Measurements from ENCODE around the gene G6PD. TPM values are rescaled to one million over a fixed set of nuclear protein-coding genes. Genes with fewer than 3 reads are reported as not detected.

Gene G6PD
- 22.3 and 26.2 TPM in 2 replicates for total RNA-seq (2013; cell fraction: nucleolus; rRNA removed)
- total RNA-seq (2014; rRNA removed) (26.9 and 35.5 TPM in 2 replicates), total RNA-seq (2014; rRNA removed; fragmentation: Illumina TruSeq; extraction: Trizol) (17.2 and 19.5 TPM in 2 replicates), total RNA-seq (2021) (62.5 and 63.4 TPM in 2 replicates), polyA plus RNA-seq (2011; rRNA removed) (4.5 and 11.5 TPM in 2 replicates), polyA plus RNA-seq (2014; fragmentation: Illumina TruSeq; extraction: Trizol) (22.3 and 48.4 TPM in 2 replicates), polyA plus RNA-seq (2014; fragmentation: Nextera tagmentation; extraction: Ambion mirVana) (1 to 10 TPM; 1.6 to 3.8 TPM), polyA plus RNA-seq (2014; rRNA removed) (38.8 and 47.3 TPM in 2 replicates), polyA plus RNA-seq (2016; fragmentation: Nextera tagmentation; extraction: Ambion mirVana) (10 to 100 TPM; 26.2 to 30.7 TPM), polyA minus RNA-seq (2011; rRNA and poly(A)+ RNA removed) (13.8 and 25.2 TPM in 2 replicates), Bru-seq, nascent RNA (percentile 58 among the genes with signal in this experiment), BruChase-seq, experiment 1, labeled RNA remaining after a 6-hour chase (percentile 55 among the genes with signal in this experiment), BruChase-seq, experiment 2, labeled RNA remaining after a 2-hour chase (percentile 49 among the genes with signal in this experiment)
- polyA plus RNA-seq (2011; ENCODE audit: low read depth), result 13.1 TPM
- 17.2 and 18.2 TPM in 2 replicates for polyA plus RNA-seq (2011; cell fraction: cytosol; rRNA removed)
- 79.1 and 100 TPM in 2 replicates for polyA plus RNA-seq (2011; cell fraction: nucleus; rRNA removed)
- 28.0 and 30.0 TPM in 2 replicates for polyA plus RNA-seq (2012)
- 14.3 and 17.6 TPM in 2 replicates for polyA minus RNA-seq (2011; cell fraction: cytosol; rRNA and poly(A)+ RNA removed)
- 22.8 and 50.5 TPM in 2 replicates for polyA minus RNA-seq (2011; cell fraction: nucleus; rRNA and poly(A)+ RNA removed)
- long read RNA-seq, experiment 1, partial matches to known transcripts, result 1 of 10 reads
- long read RNA-seq, experiment 1, other reads (novel, unspliced or antisense), result 3 of 10 reads
- long read RNA-seq, experiment 2, partial matches to known transcripts, result 0 of 1 reads
- long read RNA-seq, experiment 2, other reads (novel, unspliced or antisense), result 1 of 1 reads

GRCh38 chrX:154546354-154547244 lies at the start of gene G6PD:
G6PD (minus strand) TSS chrX:154546846; CDS start chrX:154546155, 691 bp downstream.
- ChIA-PET POLR2A (interaction anchor here (0.6 kb wide), 1 partner anchor 485 kb away, joined by 3 read pairs; no protein-coding TSS in a partner anchor), RAD21 (ENCODE audit: unreplicated experiment) (interaction anchor here (0.6 kb wide), 1 partner anchor 10 kb away, joined by 4 read pairs; no protein-coding TSS in a partner anchor), CTCF (no interaction called here), SMC1A (ENCODE audit: uncharacterized antibody, unreplicated experiment) (no interaction called here)
- intact Hi-C loops (cut with micrococcal nuclease; ENCODE audit: unreplicated experiment), result no loop called here
- in situ Hi-C loops (cut with MboI), result loop anchor here (10.0 to 25.0 kb wide), 2 partner anchors 288 to 409 kb away; partner anchors contain the start of genes OPN1LW and SMIM9
- peak within 1 kb of the TSS; percentile 86 for H3K4me2 ChIP-seq (ENCODE audit: control insufficient read depth, insufficient read depth)
- WGBS (ENCODE audit: insufficient coverage, insufficient replicate concordance, low lambda C conversion rate, missing lambda C conversion rate), result 42% methylated on average over 57 of the region's 92 CpGs
- H2AFZ ChIP-seq (ENCODE audit: control insufficient read depth, low read depth, low read length), result peak within 1 kb of the TSS; percentile 80
- H3K27ac ChIP-seq (ENCODE audit: control insufficient read depth, insufficient read depth), result peak within 1 kb of the TSS; percentile 65
- no peaks in the 10 kb centered on the region for H3K27me3 ChIP-seq (replicated peaks in 1 of 2; ENCODE audit: control insufficient read depth in 2 of 2, insufficient read depth in 2 of 2, low read length in 1 of 2)
- H3K4me1 ChIP-seq (ENCODE audit: control insufficient read depth, insufficient read depth, low read length), result peaks cover 14% of the 10 kb centered on the region
- no peaks in the 10 kb centered on the region for H4K20me1 ChIP-seq (ENCODE audit: control insufficient read depth, insufficient read depth)
- H3K4me3 ChIP-seq, result peak within 1 kb of the TSS; percentile 72
- H3K36me3 ChIP-seq (ENCODE audit: control insufficient read depth in 2 of 2, insufficient read depth in 2 of 2, low read length in 1 of 2), result no peaks in the 10 kb centered on the region
- peaks cover 29% of the 10 kb centered on the region for H3K79me2 ChIP-seq (ENCODE audit: control insufficient read depth, insufficient read depth, low read length)
- ATAC-seq, result peak; percentile 72
- no peak for FAIRE-seq
- DNase-seq (ENCODE audit: low read depth, low spot score), result no peak
- H3K9me3 ChIP-seq (replicated peaks; ENCODE audit: control insufficient read depth, insufficient read depth, low read length), result no peaks in the 10 kb centered on the region
- H3K9ac ChIP-seq (ENCODE audit: control insufficient read depth, insufficient read depth, low read length), result peak within 1 kb of the TSS; percentile 70
- BruUV-seq (replicated peaks), result no TSS peak
- TF ChIP-seq SP1 (IDR thresholded peaks at IDR 0.05; ENCODE audit: low read depth, low read length) (peak; percentile 23), ATF2 (IDR thresholded peaks at IDR 0.05; ENCODE audit: low read length) (no peak), ZBED1 (IDR thresholded peaks at IDR 0.05; ENCODE audit: borderline replicate concordance) (no peak), MYC (IDR thresholded peaks at IDR 0.05; ENCODE audit: insufficient read depth, insufficient read length, insufficient replicate concordance, low read length, severe bottlenecking) (peak; percentile 42), IRF4 (IDR thresholded peaks at IDR 0.05; ENCODE audit: low read depth, low read length) (no peak), MAX (IDR thresholded peaks at IDR 0.05; ENCODE audit: low read depth, low read length) (peak; percentile 40; the same call in 1 of the 2 replicates), CHD4 (IDR thresholded peaks at IDR 0.05) (no peak), PAX8 (IDR thresholded peaks at IDR 0.05) (no peak), TBL1XR1 (IDR thresholded peaks at IDR 0.05; ENCODE audit: low read depth, low read length) (no peak), CEBPB (IDR thresholded peaks at IDR 0.05; ENCODE audit: borderline replicate concordance in 1 of 2, low read depth in 2 of 2, low read length in 2 of 2) (no peak), ZBTB40 (IDR thresholded peaks at IDR 0.05; ENCODE audit: borderline replicate concordance) (no peak), TCF12 (IDR thresholded peaks at IDR 0.05; ENCODE audit: low read depth, low read length) (no peak), LARP7 (IDR thresholded peaks at IDR 0.05) (no peak; the same call in 1 of the 2 replicates), RAD21 (IDR thresholded peaks at IDR 0.05; ENCODE audit: insufficient read depth, low read depth, low read length) (no peak)
